HG03558 (cell line): ENCODE data around the gene GAS6.

Experiments used
- ATAC-seq: cut with Tn5 transposase; IDR thresholded peaks from one replicate; pipeline ENCODE4 v1.9.1; 2021; ENCODE audit warnings: moderate number of reproducible peaks; ENCODE audit not compliant: unreplicated experiment; ENCODE audit errors: extremely low read depth

Gene GAS6

DNA sequence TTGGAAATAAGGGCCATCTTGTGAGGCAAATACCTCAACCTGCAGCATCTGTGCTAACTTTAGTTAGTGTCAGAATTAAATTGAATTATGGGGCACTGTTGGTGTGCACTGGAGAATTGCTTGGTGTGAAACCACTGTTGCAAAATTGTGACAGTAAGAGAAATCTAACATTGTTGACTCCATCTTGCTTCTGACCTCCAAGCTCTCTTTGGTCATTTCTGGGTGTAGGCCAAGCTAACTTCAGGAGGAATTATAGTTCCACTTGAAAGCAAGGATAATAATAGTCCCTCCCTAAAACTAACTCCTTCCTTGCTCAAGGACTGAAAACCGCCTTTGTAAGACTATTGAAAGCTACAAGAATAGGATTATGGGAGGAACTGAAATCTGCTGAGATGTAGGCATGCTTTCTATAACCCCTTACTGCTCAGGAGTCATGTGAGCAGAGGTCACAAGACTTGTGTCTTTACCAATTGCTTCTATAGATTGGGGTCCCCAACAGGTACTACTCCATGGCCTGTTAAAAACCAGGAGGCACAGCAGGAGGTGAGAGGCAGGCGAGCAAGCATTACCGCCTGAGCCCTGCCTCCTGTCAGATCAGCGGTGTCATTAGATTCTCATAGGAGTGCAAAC lies 24.9 kb upstream of the GAS6 start:
- no peak for ATAC-seq

DNA sequence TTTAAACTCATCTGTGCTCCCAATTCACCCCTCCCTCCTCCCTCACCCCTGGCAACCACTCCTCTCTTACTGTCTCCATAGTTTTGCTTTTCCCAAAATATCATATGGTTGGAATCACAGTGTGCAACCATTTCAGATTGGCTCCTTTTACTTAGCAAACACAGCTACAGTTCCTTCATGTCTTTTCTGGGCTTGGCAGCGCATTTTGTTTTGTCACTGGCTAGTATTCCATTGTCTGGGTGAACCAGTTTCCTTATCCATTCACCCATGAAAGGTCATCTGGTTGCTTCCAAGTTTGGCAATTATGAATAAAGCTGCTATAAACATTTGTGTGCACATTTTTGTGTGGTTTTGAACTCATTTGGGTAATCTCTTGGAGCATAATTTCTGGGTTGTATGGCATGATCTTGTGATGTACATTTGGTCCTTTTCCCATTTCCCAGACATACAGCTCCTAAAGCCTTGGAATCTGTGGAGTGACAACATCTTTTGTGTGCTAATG lies 23.9 kb upstream of the GAS6 start:
- no peak for ATAC-seq

DNA sequence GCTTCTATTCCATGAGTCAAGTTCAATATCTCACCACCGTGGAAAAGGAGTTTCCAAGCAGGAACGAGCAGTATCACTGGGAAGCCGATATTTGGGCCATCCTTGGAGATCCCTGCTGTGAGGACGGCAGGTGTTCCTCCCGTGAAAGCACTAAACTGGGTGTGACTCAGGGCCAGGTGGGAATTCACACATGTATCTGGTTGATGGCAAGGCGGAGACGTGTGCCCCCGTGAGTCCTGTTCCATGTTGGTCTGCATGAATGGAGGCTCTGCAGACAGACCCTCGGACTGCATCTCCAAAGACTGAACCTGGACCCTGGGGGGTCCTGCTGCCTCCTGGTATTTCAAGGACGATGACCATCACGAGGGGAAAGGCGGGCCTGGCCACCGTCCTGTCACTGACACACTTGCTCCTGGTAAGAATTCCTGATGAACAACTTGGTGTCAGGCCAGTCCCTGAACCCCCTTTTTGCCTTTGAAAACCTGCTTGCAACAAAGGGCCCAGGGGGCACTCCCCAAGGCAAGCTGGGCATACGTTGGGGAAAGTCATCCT lies 22.8 kb upstream of the GAS6 start:
- ATAC-seq: no peak

DNA sequence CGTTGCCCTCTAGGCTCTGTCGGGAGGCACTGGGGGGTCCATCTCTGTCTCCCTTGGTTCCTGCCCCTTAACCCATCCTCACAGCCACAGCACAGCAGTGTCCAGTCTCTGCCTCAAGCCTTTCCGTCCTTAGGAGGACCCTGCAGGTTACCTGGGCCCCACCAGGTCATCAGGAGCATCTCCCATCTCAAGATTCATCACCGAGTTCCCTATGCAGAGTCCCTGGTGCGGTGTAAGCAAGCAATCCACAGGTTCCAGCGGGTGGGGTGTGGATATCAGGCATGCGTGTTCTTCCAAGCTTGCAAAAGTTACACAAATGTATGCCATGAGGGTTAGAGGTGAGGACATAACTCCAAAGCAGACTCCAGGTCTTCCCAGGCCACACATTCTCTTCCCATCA lies 20.9 kb upstream of the GAS6 start:
- no peak for ATAC-seq

DNA sequence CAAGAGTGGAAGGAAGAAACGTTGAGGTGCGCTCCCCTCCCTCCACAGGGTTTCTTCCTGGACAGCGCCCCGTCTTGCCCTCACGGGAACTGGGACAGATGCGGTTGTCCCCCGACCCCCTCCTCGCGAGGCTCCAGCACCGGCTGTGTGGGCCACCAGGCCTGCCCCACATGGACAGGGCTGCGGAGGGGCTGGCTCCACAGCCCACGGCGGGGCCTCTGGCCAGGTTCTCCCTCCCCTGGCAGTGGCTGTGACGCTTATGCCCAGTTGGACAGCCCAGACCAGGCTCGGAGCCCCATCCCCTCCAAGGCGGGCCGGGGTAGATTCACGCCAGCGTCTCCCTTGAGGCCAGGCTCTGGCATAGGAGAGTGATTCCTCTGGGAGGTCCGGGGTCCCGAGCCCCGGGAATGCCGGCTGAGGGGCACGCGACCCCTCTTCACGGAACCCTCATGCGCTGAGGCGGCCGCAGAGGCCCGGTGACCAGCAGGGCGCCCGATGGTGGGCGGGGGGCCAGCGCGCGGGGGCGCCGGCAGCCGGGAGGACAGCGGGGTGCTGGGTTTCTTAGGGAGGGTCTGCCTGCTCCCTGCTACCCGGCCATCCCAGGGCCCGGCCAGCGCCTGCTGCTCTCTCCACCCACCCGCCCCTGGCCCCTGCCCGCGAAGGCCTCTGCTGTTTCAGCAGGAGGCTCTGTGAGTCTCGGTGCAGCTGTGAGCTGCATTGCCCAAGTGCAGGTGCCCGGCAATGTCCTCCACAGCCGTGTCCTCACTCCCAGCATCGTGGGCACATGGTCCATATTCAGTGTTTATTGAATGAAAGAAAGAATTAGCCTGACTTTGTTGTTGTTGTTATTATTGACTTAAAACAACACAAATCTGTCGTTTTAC lies 20.3 kb upstream of the GAS6 start:
- no peak for ATAC-seq

DNA sequence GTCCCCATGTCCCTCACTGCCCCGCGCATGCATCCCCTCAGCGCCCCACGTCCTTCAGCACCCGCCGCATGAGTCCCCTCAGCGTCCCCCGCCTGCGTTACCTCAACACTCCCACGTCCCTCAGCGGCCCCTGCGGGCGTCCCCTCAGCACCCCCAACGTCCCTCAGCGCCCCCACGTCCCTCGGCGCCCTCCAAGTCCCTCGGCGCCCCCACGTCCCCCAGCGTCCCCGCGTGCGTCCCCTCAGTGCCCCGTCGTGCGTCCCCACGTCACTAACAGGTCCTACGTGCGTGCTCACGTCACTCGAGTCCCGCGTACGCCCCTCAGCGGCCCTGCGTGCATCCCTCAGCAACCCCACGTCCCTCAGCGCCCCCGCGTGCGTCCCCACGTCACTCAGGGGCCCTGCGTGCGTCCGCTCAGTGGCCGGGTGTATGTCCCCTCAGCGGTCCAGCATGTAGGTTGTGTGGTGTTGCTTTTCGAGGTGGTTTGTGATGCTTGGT lies 19.5 kb upstream of the GAS6 start:
- ATAC-seq: no peak

DNA sequence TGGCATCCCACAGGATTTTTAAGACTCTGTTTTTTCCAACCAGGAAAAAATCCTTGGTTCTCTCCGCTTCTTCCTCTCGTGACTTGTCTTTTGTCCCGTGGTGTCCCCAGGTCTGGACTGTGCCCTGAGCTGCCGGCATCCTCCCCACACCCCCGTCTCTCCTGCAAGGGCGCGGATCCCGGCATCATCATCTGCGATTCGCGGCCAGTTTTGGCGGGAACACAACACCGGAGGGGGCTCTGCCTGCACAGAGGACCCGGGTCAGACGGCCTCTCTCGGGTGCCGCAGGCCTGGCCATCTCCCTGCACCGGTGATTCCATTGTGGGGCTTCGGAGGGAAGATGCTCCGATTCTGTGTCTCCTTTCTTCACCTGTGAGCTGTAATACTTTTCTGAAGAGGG lies 18.8 kb upstream of the GAS6 start:
- no peak for ATAC-seq

DNA sequence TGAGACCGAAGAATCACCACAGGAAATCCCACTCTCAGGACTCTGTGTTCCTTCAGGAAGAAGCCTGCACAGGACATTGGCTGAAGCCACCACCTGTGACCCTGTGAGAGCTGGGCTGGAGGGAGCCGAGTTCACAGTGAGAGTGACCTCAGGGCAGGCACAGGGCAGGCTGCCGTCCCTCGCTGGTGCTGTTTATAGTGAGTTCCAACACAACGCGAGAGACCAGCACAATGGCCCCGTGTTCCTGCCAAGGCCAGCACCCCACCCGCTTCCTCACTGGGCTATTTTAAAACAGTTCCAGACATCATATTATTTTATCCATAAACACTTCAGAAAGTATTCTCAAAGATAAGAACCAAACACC lies 18.4 kb upstream of the GAS6 start:
- no peak for ATAC-seq

DNA sequence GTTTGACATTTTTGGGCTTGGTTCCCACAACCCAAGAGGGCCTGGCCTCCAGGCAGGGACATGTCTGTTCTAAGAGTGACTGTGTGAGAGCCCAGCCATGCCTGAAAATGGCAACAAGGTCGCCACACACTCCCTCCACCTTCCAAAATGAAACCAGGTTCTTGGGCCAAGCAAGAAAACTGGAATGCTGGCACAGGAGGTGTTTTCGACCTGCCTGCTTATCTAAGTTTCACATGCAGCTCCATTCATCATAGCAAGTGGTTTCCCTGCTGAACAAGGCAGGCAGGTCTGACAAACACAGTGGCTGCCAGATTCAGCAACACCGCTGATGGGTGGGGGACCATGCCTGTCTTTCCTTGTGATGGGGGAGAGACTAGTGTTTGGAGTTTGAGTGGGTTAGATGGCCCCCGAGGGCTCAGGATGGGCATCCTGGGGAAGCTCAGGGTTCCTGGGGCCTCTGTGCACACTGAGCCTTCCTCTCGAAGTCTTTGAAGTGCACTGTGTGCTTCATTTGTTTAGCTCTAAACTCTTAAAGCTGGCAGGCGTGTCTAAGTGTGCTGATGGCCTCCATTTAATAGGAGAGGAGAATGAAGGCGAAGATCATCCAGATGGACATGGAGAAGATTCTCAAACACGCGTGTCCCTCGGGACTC lies 17.9 kb upstream of the GAS6 start:
- no peak for ATAC-seq

DNA sequence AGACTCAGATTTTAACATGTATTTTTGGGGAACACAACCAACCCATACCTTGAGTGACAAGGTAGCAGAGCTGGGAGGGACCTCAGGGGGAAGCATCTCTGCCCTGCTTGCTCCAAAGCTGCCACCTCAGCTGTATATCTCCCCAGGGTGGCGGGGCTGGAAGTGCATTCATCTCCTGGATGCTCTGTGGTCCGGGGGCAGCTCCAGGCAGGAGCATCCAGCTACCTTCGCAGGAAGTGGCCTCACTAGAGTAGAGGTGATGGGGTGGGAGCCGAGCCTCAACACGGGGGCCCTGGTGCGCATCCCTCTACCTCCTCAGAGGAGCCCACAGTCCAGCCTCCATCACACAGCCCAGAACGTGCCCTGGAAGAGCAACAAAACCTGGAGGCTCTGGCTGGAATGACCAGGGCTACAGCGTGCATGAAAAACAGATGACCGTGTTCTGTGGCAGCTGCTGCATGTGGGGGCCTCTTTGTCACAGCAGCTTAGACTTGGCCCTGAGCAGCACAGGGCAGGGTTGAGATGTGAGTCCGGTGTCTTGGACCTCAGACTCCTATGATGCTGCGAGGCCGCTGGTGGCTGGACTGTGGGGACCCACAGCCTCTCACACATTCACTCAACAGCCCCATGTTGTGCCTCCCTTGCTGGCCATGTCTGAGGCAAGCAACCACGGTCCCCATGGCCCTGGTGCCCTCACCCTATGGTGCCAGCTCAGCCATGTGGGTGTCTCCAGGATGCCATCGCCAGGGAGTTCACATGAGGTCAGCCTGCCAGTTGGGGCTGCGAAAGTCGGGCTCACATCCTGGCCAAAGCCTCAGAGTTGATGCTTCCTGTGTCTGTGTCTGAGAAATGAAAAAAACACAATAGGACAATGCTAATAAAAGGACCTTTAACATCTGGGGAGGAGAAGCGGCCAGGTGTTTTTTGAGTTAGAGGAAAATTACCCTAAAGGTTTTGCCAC lies 17.1 kb upstream of the GAS6 start:
- no peak for ATAC-seq

DNA sequence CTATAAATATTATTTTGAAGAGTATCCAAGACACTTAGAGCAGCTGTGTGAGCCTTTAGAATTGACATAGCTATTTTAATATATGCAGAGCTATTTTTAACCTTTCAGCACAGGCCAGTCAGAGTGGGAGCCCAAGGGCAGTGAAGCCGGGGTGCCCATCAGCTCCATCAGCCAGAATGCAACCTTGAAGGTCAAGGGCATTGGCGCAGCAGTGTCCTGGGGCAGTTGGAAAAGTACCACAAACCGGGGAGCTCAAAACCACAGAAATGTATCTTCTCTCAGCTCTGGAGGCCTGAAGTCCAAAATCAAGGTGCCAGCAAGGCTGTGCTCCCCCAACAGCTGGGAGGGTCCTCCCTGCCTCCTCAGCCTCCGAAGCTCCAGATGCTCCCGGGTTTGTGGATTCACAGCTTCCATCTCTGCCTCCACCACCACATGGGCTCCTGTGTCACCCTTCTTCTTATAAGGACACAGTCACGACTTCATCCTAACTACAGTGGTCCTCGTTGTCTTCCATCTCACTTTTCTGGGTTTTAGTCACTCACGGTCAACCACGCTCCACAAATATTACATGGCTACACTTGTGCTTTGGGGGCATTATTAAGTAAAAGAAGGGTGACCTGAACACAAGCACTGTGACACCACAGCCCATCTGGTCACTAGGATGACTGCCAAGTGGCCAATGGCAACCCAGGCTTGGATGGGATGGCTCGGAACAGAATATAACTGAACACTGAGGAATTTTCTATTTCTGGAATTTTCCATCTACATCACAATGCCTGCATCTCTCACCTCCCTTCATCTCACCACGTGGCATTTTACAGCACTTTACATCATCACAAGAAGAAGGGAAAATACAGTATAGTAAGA lies 15.9 kb upstream of the GAS6 start:
- ATAC-seq: no peak

DNA sequence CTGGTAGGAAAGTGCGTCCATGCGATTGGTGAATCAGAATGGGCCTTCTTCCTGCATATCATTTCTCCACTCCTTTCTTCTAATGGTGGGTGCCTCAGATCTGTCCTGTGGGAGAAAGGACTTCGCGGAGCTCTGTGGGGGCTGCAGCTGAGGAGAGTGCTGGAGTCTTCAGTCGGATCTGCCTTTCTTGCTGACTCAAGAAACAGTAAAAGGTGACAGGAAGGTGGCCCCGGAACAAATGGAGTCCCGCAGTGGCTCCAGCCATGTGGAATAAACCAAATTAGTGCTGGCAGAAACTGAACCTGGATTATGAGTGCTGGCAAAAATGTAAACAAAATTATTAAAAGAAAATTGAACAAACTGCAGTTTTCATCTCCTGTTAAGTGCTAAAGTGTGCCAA lies 15.1 kb upstream of the GAS6 start:
- no peak for ATAC-seq

DNA sequence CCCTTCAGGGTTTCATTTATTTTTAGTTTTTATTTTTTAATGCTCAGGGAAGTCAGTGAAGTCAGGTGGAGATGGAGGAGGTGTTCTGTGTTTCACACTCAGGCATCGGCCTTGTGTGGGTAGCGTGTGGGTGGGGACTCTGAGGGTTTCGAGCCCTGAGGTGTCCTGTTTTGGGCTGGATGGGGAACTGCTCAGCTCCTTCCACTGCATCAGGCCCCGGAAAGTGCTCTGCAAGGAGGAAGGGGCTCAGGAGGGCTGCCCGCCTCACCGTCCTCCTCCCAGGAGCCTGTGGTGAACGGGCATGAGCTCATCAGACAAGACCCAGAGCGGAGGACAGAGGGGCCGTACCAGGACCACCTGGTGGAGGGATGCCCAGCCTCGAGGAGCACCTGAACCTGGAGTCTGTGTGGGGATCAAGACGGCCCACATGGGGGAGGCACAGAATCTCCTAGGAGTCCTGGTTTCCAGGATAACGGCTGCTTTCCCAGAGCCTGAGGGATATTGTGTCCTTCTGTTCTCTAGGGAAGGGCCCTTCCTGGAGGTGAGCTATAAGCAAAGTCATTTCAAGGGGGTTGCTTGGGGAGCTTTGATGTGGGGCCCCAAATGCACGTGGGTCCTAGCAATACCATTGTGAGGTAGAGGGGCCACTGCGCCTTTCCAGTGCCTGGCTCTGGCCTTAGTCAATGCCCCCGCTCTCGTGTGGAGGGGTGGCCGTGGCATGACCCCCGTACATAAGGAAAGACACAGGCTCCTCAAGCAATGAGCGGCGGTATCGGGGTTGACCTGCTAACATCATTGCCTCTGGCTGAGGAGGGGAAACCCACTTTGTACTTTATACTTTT lies 13.5 kb upstream of the GAS6 start:
- ATAC-seq: no peak

DNA sequence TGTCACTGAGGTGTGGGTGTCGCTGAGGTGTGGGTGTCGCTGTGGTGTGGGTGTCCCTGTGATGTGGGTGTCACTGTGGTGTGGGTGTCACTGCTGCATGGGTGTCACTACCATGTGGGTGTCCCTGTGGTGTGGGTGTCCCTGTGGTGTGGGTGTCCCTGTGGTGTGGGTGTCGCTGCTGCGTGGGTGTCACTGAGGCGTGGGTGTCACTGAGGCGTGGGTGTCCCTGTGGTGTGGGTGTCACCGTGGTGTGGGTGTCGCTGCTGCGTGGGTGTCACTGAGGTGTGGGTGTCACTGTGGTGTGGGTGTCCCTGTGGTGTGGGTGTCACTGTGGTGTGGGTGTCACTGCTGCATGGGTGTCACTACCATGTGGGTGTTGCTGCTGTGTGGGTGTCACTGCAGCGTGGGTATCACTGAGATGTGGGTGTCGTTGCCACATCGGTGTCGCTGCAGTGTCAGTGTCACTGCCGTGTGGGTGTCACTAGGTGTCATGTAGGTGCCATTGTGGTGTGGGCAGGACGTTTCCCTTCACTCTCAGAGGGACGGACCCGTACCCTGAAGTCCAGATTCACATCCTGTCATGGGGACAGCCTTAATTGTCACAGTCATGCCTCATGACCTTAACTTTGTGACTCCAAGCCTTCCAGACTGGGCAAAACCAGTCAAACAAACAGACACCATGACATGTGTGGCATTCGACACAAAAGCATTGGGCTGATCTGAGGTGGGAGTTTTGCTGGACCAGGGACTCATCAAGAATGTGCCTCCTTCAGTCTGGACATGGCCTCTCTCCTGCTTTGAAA lies 12.7 kb upstream of the GAS6 start:
- no peak for ATAC-seq

DNA sequence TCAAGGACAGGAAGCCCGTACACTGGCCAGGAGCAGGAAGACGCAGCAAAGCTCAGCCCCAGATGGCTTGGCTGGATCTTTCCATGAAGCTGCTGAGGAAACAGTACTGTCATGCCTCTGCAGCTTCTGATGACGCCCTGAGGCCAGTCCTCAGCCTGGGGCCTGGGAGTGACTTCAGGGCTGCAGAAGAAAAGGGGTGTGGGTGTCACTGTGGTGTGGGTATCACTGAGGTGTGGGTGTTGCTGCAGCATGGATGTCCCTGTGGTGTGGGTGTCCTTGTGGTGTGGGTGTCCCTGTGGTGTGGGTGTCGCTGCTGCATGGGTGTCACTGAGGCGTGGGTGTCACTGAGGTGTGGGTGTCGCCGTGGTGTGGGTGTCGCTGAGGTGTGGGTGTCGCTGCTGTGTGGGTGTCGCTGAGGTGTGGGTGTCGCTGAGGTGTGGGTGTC lies 12.0 kb upstream of the GAS6 start:
- ATAC-seq: no peak

DNA sequence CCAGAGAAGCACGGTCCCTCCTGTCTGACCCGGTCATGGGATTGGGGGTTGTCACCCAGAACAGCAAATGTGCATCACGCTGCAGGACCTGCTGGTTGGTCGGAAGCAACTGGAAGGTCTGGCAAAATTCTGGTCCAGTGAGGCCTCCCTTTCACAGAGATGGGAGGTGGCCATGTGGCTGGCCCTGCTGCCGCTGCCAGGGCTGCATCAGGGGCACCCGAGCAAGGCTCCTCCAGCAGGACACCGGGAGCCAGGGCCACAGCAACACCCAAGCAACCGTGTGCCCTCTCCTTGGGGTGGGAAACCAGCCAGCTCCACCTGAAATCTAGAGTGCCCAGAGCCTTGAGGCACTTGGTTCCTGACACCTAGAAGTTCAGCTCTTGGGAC lies 11.5 kb upstream of the GAS6 start:
- ATAC-seq: no peak
